Measurements from ENCODE around the gene TAGAP. TPM values are rescaled to one million over a fixed set of nuclear protein-coding genes. Genes with fewer than 3 reads are reported as not detected.

TAGAP gene
- total RNA-seq, 1 experiment from 2014 or later, result 0.30 TPM

DNA sequence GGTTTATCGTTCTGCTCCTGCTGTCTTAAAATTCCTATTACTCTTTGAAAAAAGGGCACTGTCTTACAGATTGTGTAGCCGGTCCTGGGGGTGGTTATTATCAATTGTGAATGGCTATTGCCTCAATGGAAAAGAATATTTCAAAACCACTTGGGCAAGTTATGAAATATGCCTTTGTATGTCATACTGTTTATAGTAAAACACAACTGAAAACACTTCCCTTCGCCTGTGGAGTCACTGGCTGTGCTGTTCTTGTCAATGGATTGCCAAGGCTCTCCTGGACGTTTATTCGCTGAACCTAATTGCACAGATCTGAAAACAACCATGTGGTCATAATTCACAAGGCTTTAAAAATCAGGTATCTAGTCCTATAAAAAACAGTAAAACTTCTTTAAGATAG lies 47.8 kb upstream of the TAGAP start:
- no peaks in the 10 kb centered on the region for H3K9me2 ChIP-seq (ENCODE audit: insufficient read depth)
- ChIA-PET RAD21 (ENCODE audit: low non-redundant PET in 1 of 2, low total read pairs in 2 of 2, uncharacterized antibody in 2 of 2, unreplicated experiment in 2 of 2) (no interaction called here), CTCF (interaction anchor here (1.2 to 2.0 kb wide), 2 partner anchors 12 to 18 kb away, joined by 3 to 7 read pairs; no protein-coding TSS in a partner anchor), POLR2A (interaction anchor here (0.7 kb wide), 1 partner anchor 14 kb away, joined by 3 read pairs; no protein-coding TSS in a partner anchor)
- no peaks in the 10 kb centered on the region for H4K20me1 ChIP-seq (ENCODE audit: insufficient read depth)
- ATAC-seq (no peak), DNase-seq (ENCODE audit: low read depth, low spot score) (no peak)
- H3K9ac ChIP-seq (ENCODE audit: low read length), result no peak overlapping the region
- no peak overlapping the region for H2AFZ ChIP-seq (ENCODE audit: low read depth, low read length, poor library complexity, severe bottlenecking)
- H3K4me1 ChIP-seq (ENCODE audit: control insufficient read depth in 1 of 2, insufficient read depth in 2 of 2, low read length in 2 of 2), result no peaks in the 10 kb centered on the region
- intact Hi-C loops (cut with micrococcal nuclease), result no loop called here
- BruUV-seq (replicated peaks), result no TSS peak
- H3K9me3 ChIP-seq (ENCODE audit: control insufficient read depth in 1 of 2, insufficient read depth in 1 of 2, low read depth in 1 of 2, low read length in 2 of 2), result no peaks in the 10 kb centered on the region
- no peaks in the 10 kb centered on the region for H3K36me3 ChIP-seq (ENCODE audit: control insufficient read depth in 1 of 2, insufficient read depth in 2 of 2, low read length in 2 of 2)
- no peaks in the 10 kb centered on the region for H3K27me3 ChIP-seq (ENCODE audit: insufficient read depth, low read length)
- TF ChIP-seq EZH2phosphoT487 (IDR thresholded peaks at IDR 0.05; ENCODE audit: borderline replicate concordance) (no peak), ATF3 (IDR thresholded peaks at IDR 0.05) (no peak), ZNF274 (IDR thresholded peaks at IDR 0.05; ENCODE audit: low read depth, low read length) (no peak)
- TF ChIP-seq, protein P1, sequence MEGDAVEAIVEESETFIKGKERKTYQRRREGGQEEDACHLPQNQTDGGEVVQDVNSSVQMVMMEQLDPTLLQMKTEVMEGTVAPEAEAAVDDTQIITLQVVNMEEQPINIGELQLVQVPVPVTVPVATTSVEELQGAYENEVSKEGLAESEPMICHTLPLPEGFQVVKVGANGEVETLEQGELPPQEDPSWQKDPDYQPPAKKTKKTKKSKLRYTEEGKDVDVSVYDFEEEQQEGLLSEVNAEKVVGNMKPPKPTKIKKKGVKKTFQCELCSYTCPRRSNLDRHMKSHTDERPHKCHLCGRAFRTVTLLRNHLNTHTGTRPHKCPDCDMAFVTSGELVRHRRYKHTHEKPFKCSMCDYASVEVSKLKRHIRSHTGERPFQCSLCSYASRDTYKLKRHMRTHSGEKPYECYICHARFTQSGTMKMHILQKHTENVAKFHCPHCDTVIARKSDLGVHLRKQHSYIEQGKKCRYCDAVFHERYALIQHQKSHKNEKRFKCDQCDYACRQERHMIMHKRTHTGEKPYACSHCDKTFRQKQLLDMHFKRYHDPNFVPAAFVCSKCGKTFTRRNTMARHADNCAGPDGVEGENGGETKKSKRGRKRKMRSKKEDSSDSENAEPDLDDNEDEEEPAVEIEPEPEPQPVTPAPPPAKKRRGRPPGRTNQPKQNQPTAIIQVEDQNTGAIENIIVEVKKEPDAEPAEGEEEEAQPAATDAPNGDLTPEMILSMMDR (IDR thresholded peaks at IDR 0.05 in 2 of 3, conservative IDR thresholded peaks at IDR 0.05 in 1 of 3; ENCODE audit: borderline replicate concordance in 1 of 3, insufficient read depth in 1 of 3, low read depth in 2 of 3, low read length in 2 of 3), result no peak
- no peak overlapping the region for H3K4me3 ChIP-seq (replicated peaks in 1 of 2; ENCODE audit: low read depth in 1 of 2, low read length in 2 of 2)
- no peak overlapping the region for H3K4me2 ChIP-seq (ENCODE audit: low read length)
- no peak overlapping the region for H3K27ac ChIP-seq (ENCODE audit: low read depth, low read length)
- no peaks in the 10 kb centered on the region for H3K79me2 ChIP-seq (ENCODE audit: insufficient read depth, low read length)

DNA sequence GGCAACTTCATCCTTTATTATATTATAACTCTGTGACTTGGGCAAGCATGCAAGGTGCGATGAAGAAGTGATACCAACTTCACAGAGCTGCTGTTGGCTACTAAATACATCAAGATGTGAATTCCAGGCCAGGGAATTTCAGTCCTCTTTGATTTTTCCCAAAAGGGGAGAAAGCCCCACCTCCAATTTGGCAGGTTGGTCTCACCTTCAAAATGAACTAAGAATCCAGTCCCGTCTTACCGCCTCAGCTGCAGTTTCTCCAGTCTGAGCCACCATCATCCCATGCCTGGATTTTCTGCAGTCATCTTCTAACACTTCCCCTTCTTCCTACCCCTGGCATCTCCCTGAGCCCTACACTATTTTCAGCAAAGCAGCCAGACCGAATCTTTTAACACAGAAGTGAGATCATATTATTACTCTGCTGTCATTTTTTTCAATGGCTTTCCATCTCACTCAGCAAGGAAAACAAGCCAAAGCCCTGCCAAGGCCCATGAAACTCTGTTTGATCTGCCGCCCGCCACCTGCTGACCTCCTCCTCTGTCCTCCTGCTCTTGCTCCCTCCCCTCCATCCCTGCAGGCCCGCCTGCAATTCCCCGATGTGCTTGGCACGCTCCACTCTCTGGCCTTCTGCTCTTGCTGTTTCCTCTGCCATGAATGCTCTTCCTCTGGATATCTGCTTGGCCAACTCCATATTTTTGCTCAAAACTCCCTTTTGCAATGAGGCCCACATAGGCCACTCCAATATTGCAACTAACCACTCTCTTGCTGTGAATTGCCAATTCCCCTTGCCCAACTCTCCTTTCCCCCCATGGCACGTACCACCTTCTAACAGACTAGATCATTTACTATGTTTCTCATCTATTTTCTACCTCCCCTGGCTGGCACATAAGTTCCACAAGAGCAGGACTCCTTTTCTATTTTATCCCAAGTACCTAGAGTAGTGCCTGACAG lies 46.0 kb upstream of the TAGAP start:
- Histone ChIP-seq H3K27ac (ENCODE audit: low read depth, low read length) (no peak overlapping the region), H3K9me2 (ENCODE audit: insufficient read depth) (no peaks in the 10 kb centered on the region), H3K27me3 (ENCODE audit: insufficient read depth, low read length) (no peaks in the 10 kb centered on the region), H3K36me3 (ENCODE audit: control insufficient read depth in 1 of 2, insufficient read depth in 2 of 2, low read length in 2 of 2) (no peaks in the 10 kb centered on the region), H3K4me2 (ENCODE audit: low read length) (no peak overlapping the region), H4K20me1 (ENCODE audit: insufficient read depth) (no peaks in the 10 kb centered on the region), H3K4me1 (ENCODE audit: control insufficient read depth in 1 of 2, insufficient read depth in 2 of 2, low read length in 2 of 2) (no peaks in the 10 kb centered on the region), H3K4me3 (replicated peaks in 1 of 2; ENCODE audit: low read depth in 1 of 2, low read length in 2 of 2) (no peak overlapping the region), H3K79me2 (ENCODE audit: insufficient read depth, low read length) (no peaks in the 10 kb centered on the region), H3K9me3 (ENCODE audit: control insufficient read depth in 1 of 2, insufficient read depth in 1 of 2, low read depth in 1 of 2, low read length in 2 of 2) (no peaks in the 10 kb centered on the region), H2AFZ (ENCODE audit: low read depth, low read length, poor library complexity, severe bottlenecking) (no peak overlapping the region), H3K9ac (ENCODE audit: low read length) (no peak overlapping the region)
- intact Hi-C loops (cut with micrococcal nuclease), result no loop called here
- ChIA-PET CTCF (no interaction called here), POLR2A (no interaction called here), RAD21 (ENCODE audit: low non-redundant PET in 1 of 2, low total read pairs in 2 of 2, uncharacterized antibody in 2 of 2, unreplicated experiment in 2 of 2) (no interaction called here)
- no TSS peak for BruUV-seq (replicated peaks)
- TF ChIP-seq EGR1 (IDR thresholded peaks at IDR 0.05; ENCODE audit: low read depth), result no peak
- TF ChIP-seq, protein P2, sequence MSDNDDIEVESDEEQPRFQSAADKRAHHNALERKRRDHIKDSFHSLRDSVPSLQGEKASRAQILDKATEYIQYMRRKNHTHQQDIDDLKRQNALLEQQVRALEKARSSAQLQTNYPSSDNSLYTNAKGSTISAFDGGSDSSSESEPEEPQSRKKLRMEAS (IDR thresholded peaks at IDR 0.05), result no peak
- TF ChIP-seq ELF1 (IDR thresholded peaks at IDR 0.05; ENCODE audit: borderline replicate concordance, low read depth), result no peak
- no peak for TF ChIP-seq FOSL1 (IDR thresholded peaks at IDR 0.05; ENCODE audit: low read depth)
- no peak for TF ChIP-seq CEBPB (IDR thresholded peaks at IDR 0.05; ENCODE audit: low read depth)
- no peak for TF ChIP-seq SP1 (IDR thresholded peaks at IDR 0.05; ENCODE audit: low read depth)
- no peak for TF ChIP-seq ZNF274 (IDR thresholded peaks at IDR 0.05; ENCODE audit: low read depth, low read length)
- no peak for TF ChIP-seq RAD21 (IDR thresholded peaks at IDR 0.05; ENCODE audit: low read depth)
- DNase-seq (ENCODE audit: low read depth, low spot score) (no peak), ATAC-seq (no peak)

Data from HCT116 (cell line).